B cell (primary cell): ENCODE results near the gene CLRN2. TPM values are rescaled to one million over a fixed set of nuclear protein-coding genes. Genes with fewer than 3 reads are reported as not detected.

ENCODE experiments used
- ATAC-seq: fragments of 200-7000 bp; cut with Tn5 transposase; one replicate; pipeline ENCODE4 v1.10.0; 2021; ENCODE audit warnings: low read depth, mild to moderate bottlenecking, moderate number of reproducible peaks, moderate library complexity
- CTCF ChIA-PET: fragments of 350-600 bp; sonication (Branson Sonifier 250); formaldehyde crosslinking; loops from one replicate; lab custom pipeline; 2021; ENCODE audit warnings: antibody characterized with exemption, inconsistent platforms; lab: Charles Lee
- POLR2A ChIA-PET: fragments of 350-600 bp; sonication (Branson Sonifier 250); formaldehyde crosslinking; loops from one replicate; lab custom pipeline; 2021; ENCODE audit warnings: antibody characterized with exemption; lab: Charles Lee
- DNase-seq: peaks from one replicate; pipeline ENCODE4 v3.0.0; 2013
- H2AFZ ChIP-seq: 2 replicates; pipeline ENCODE4 v1.6.1; 2012; ENCODE audit warnings: mild to moderate bottlenecking, low read depth, low read length; ENCODE audit not compliant: insufficient read depth, poor library complexity, severe bottlenecking
- H3K27ac ChIP-seq, 2 donors: 1 replicate in 1 of 2; 2 replicates in 1 of 2; pipeline ENCODE4 v1.5.1; 2012 to 2013; ENCODE audit warnings: low read length in 2 of 2, mild to moderate bottlenecking in 2 of 2, moderate library complexity in 1 of 2
- H3K27me3 ChIP-seq, 4 experiments: fragments of 200-600 bp in 1 of 4; sonication (generic) in 1 of 4; replicated peaks in 1 of 4; 1 replicate in 2 of 4; 2 replicates in 2 of 4; pipeline versions ENCODE4 v1.6.1 to v1.7.0; 2013 to 2016; ENCODE audit warnings: low read length in 3 of 4, mild to moderate bottlenecking in 2 of 4, mixed read lengths in 1 of 4, moderate library complexity in 1 of 4; ENCODE audit not compliant: insufficient read depth in 4 of 4, control insufficient read depth in 3 of 4; ENCODE audit errors: control extremely low read depth in 1 of 4
- H3K36me3 ChIP-seq, 2 experiments: replicated peaks in 1 of 2; 1 replicate in 1 of 2; 2 replicates in 1 of 2; pipeline versions ENCODE4 v1.6.1 to v1.7.1; 2013; ENCODE audit warnings: low read length in 1 of 2; ENCODE audit not compliant: insufficient read depth in 2 of 2, control insufficient read depth in 1 of 2; ENCODE audit errors: control extremely low read depth in 1 of 2, extremely low read depth in 1 of 2
- H3K4me1 ChIP-seq, 2 donors: fragments of 200-600 bp in 1 of 2; sonication (generic) in 1 of 2; 1 replicate in 1 of 2; 2 replicates in 1 of 2; pipeline versions ENCODE4 v1.5.1 to v1.6.1; 2013 to 2017; ENCODE audit warnings: low read length in 2 of 2; ENCODE audit not compliant: control insufficient read depth in 2 of 2, insufficient read depth in 2 of 2
- H3K4me2 ChIP-seq: replicated peaks from 2 replicates; pipeline ENCODE3; 2012; ENCODE audit warnings: mild to moderate bottlenecking, low read depth, low read length; ENCODE audit not compliant: poor library complexity, severe bottlenecking
- H3K4me3 ChIP-seq, 5 experiments: fragments of 200-600 bp in 1 of 5; sonication (generic) in 1 of 5; 1 replicate in 3 of 5; 2 replicates in 2 of 5; pipeline versions ENCODE4 v1.5.1 to v1.7.0; 2011 to 2016; ENCODE audit warnings: low read length in 4 of 5, mild to moderate bottlenecking in 4 of 5, low read depth in 2 of 5, control low read depth in 1 of 5, moderate library complexity in 1 of 5; ENCODE audit not compliant: insufficient read depth in 1 of 5; ENCODE audit errors: control extremely low read depth in 1 of 5, extremely low read depth in 1 of 5
- H3K79me2 ChIP-seq: fragments of 200-600 bp; sonication (generic); one replicate; pipeline ENCODE4 v1.6.0; 2016; ENCODE audit warnings: low read length; ENCODE audit not compliant: control insufficient read depth, insufficient read depth
- H3K9ac ChIP-seq: fragments of 200-600 bp; sonication (generic); 2 replicates; pipeline ENCODE4 v1.6.1; 2017; ENCODE audit warnings: mild to moderate bottlenecking, low read length, moderate library complexity
- H3K9me3 ChIP-seq, 3 donors: one replicate each; pipeline versions ENCODE4 v1.6.1 to v1.7.1; 2013; ENCODE audit warnings: low read length in 2 of 3; ENCODE audit not compliant: control insufficient read depth in 2 of 3, insufficient read depth in 1 of 3; ENCODE audit errors: control extremely low read depth in 1 of 3
- H4K20me1 ChIP-seq: 2 replicates; pipeline ENCODE4 v1.6.0; 2012; ENCODE audit warnings: mild to moderate bottlenecking, low read length; ENCODE audit not compliant: insufficient read depth, control insufficient read depth, poor library complexity, severe bottlenecking
- H3K27ac Mint-ChIP-seq: one replicate; pipeline ENCODE4 v1.8.0; 2021; ENCODE audit warnings: mixed read lengths
- H3K27me3 Mint-ChIP-seq: one replicate; pipeline ENCODE4 v1.8.0; 2021; ENCODE audit warnings: mixed read lengths
- H3K4me1 Mint-ChIP-seq: one replicate; pipeline ENCODE4 v1.8.0; 2021; ENCODE audit warnings: mixed read lengths
- H3K4me3 Mint-ChIP-seq: one replicate; pipeline ENCODE4 v1.8.0; 2021; ENCODE audit warnings: mixed read lengths
- H3K9me3 Mint-ChIP-seq: one replicate; pipeline ENCODE4 v1.8.0; 2022; ENCODE audit warnings: mixed read lengths; ENCODE audit not compliant: insufficient read depth
- EZH2 ChIP-seq: IDR thresholded peaks from 2 replicates; pipeline ENCODE4 v1.6.1; 2012; ENCODE audit warnings: borderline replicate concordance, low read depth, mild to moderate bottlenecking, moderate library complexity, low read length; ENCODE audit not compliant: insufficient read depth, poor library complexity, severe bottlenecking
- WGBS: methylation state at CpG from one replicate; pipeline ENCODE4 v1.1.5; 2013; ENCODE audit warnings: missing lambda C conversion rate; ENCODE audit not compliant: insufficient coverage; 5-methylcytosine and 5-hydroxymethylcytosine counted together
- intact Hi-C: fragments of 100-400 bp; cut with micrococcal nuclease; formaldehyde crosslinking; loops from one replicate; pipeline ENCODE4 v1.10.0; 2022
- polyA plus RNA-seq: library from polyadenylated mRNA; depleted of rRNA; stranded (reverse); fragments of >200 nt; gene quantifications from 2 replicates; pipeline ENCODE4 v1.2.3, GENCODE V29; 2012
- total RNA-seq, 2 donors: library from RNA; stranded (reverse); fragments of 120-200 nt in 1 of 2; gene quantifications; 1 replicate in 1 of 2; 2 replicates in 1 of 2; pipeline versions ENCODE4 v1.2.3 to v1.2.4, GENCODE V29; 2013 to 2022
- TF ChIP-seq, protein P1 (sequence below): fragments of 200-600 bp; IDR thresholded peaks from one replicate; pipeline ENCODE4 v1.8.0; 2022; ENCODE audit warnings: antibody characterized with exemption, mild to moderate bottlenecking

CLRN2 gene
- total and polyA plus RNA-seq, 2 donors (not counting 1 experiment from before 2014, with no cell fraction given): not detected

DNA sequence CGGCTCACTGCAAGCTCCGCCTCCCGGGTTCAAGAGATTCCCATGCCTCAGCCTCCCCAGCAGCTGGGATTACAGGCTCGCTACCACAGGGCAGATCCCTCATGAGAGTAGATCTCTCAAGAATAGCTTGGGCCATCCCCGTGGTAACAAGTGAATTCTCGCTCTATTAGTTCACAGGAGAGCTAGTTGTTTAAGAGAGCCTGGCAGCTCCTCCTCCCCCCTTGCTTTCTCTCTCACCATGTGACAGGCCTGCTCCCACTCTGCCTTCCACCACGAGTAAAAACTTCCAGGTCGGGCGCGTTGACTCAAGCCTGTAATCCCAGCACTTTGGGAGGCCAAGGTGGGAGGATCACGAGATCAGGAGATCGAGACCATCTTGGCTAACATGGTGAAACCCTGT lies 31.7 kb downstream of the CLRN2 start:
- no peak overlapping the region for H2AFZ ChIP-seq
- no peaks in the 10 kb centered on the region for H3K36me3 ChIP-seq
- ChIA-PET CTCF (interaction anchor here (0.7 to 7.6 kb wide), 4 partner anchors 11 to 263 kb away, joined by 4 to 132 read pairs (median 4); partner anchors contain the start of genes DCAF16 and MED28), POLR2A (no interaction called here)
- no peaks in the 10 kb centered on the region for H4K20me1 ChIP-seq
- H3K4me1 Mint-ChIP-seq: no peaks in the 10 kb centered on the region
- no peak overlapping the region for H3K4me2 ChIP-seq
- no peak overlapping the region for H3K4me3 Mint-ChIP-seq
- H3K9me3 Mint-ChIP-seq: no peaks in the 10 kb centered on the region
- H3K79me2 ChIP-seq: no peaks in the 10 kb centered on the region
- H3K27ac ChIP-seq: no peak overlapping the region
- no peak overlapping the region for H3K9ac ChIP-seq
- WGBS: 92% methylated on average over 4 of the region's 12 CpGs
- ATAC-seq: no peak
- TF ChIP-seq EZH2: no peak
- TF ChIP-seq, protein P1, sequence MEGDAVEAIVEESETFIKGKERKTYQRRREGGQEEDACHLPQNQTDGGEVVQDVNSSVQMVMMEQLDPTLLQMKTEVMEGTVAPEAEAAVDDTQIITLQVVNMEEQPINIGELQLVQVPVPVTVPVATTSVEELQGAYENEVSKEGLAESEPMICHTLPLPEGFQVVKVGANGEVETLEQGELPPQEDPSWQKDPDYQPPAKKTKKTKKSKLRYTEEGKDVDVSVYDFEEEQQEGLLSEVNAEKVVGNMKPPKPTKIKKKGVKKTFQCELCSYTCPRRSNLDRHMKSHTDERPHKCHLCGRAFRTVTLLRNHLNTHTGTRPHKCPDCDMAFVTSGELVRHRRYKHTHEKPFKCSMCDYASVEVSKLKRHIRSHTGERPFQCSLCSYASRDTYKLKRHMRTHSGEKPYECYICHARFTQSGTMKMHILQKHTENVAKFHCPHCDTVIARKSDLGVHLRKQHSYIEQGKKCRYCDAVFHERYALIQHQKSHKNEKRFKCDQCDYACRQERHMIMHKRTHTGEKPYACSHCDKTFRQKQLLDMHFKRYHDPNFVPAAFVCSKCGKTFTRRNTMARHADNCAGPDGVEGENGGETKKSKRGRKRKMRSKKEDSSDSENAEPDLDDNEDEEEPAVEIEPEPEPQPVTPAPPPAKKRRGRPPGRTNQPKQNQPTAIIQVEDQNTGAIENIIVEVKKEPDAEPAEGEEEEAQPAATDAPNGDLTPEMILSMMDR: no peak
- no peak overlapping the region for H3K27ac Mint-ChIP-seq
- no peak overlapping the region for H3K4me3 ChIP-seq
- no peaks in the 10 kb centered on the region for H3K4me1 ChIP-seq
- peaks cover 27% of the 10 kb centered on the region for H3K27me3 Mint-ChIP-seq
- H3K27me3 ChIP-seq: peaks cover 0 to 3% (median 0%) of the 10 kb centered on the region in 4 experiments
- H3K9me3 ChIP-seq: no peaks in the 10 kb centered on the region
- intact Hi-C loops: loop anchor here (5.0 kb wide), 1 partner anchor 821 kb away; no protein-coding TSS in a partner anchor
- DNase-seq: no peak

GRCh38 chr4:17550549-17550948 lies 35.6 kb downstream of the CLRN2 start:
- Histone ChIP-seq H3K9ac (no peak overlapping the region), H3K4me1 (no peaks in the 10 kb centered on the region), H2AFZ (no peak overlapping the region), H3K79me2 (no peaks in the 10 kb centered on the region), H4K20me1 (no peaks in the 10 kb centered on the region), H3K27ac (no peak overlapping the region), H3K27me3 (peaks cover 0 to 3% (median 0%) of the 10 kb centered on the region in 4 experiments), H3K9me3 (no peaks in the 10 kb centered on the region), H3K4me2 (no peak overlapping the region), H3K4me3 (no peak overlapping the region), H3K36me3 (no peaks in the 10 kb centered on the region)
- Mint-ChIP-seq H3K4me3 (no peak overlapping the region), H3K27me3 (peaks cover 28% of the 10 kb centered on the region), H3K4me1 (no peaks in the 10 kb centered on the region), H3K9me3 (no peaks in the 10 kb centered on the region), H3K27ac (no peak overlapping the region)
- 87% methylated on average over 3 of the region's 3 CpGs for WGBS
- ChIA-PET CTCF (interaction anchor here (1.3 to 7.6 kb wide), 3 partner anchors 84 to 258 kb away, joined by 3 to 132 read pairs (median 53); partner anchors contain the start of genes DCAF16 and NCAPG), POLR2A (no interaction called here)
- intact Hi-C loops: no loop called here
- TF ChIP-seq, protein P1: no peak
- TF ChIP-seq EZH2: no peak
- no peak for DNase-seq
- ATAC-seq: no peak
